ENCODE results near the gene PPARD. TPM values are rescaled to one million over a fixed set of nuclear protein-coding genes. Genes with fewer than 3 reads are reported as not detected.
A peak's percentile ranks its signal among the peaks of the same experiment; 100 is the strongest.

The PPARD gene
- total and polyA plus RNA-seq, 10 donors, result 9.4 to 37.4 (median 30.2) TPM

DNA sequence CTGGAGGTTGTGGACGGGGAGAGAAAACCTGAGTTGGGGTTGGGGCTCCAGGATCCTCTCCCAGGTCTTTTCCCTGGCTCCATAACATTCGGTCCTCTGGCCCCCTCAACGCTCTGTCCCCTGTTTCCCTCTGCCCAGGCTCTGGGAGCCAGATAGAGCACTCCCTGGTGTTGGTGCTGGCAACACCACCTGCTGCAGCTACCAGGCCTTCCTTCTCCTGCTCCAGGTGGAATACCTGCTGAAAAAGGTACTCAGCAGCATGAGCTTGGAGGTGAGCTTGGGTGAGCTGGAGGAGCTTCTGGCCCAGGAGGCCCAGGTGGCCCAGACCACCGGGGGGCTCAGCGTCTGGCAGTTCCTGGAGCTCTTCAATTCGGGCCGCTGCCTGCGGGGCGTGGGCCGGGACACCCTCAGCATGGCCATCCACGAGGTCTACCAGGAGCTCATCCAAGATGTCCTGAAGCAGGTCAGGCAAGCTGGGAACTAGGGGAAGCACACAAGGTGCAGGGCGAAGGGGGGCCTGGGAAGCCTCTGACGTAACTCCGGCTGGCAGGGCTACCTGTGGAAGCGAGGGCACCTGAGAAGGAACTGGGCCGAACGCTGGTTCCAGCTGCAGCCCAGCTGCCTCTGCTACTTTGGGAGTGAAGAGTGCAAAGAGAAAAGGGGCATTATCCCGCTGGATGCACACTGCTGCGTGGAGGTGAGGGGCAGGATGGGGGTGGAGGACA, 30.1 kb upstream of the PPARD start:
- 82 to 87% (median 86%) methylated on average over 11 to 19 of the region's 19 CpGs for WGBS, 5 donors
- peaks cover 25 to 84% (median 49%) of the 10 kb centered on the region in 6 donors for H3K4me1 ChIP-seq
- H3K27ac ChIP-seq, result peak overlapping the region; percentile 75 to 92 (median 84)
- H3K4me3 ChIP-seq, result peak overlapping the region in 3 of 8 donors; percentile 6 to 57 (median 13)
- H3K36me3 ChIP-seq, result peaks cover 0 to 64% (median 10%) of the 10 kb centered on the region in 6 donors
- no peak for TF ChIP-seq POLR2A (IDR thresholded peaks at IDR 0.05)
- peak in 1 of 3 donors; percentile 54 for TF ChIP-seq POLR2AphosphoS5 (IDR thresholded peaks at IDR 0.05)
- TF ChIP-seq CTCF (IDR thresholded peaks at IDR 0.05 in 8 of 11, conservative IDR thresholded peaks at IDR 0.05 in 3 of 11), result no peak
- no peaks in the 10 kb centered on the region for H3K27me3 ChIP-seq (replicated peaks in 1 of 7)
- peak; percentile 79 for DNase-seq
- no peaks in the 10 kb centered on the region for H3K9me3 ChIP-seq
- intact Hi-C loops (cut with DNase I; ENCODE audit: low total_unique reads), result no loop called here

GRCh38 chr6:35312807-35313206, 29.6 kb upstream of the PPARD start:
- peaks cover 0 to 69% (median 15%) of the 10 kb centered on the region in 6 donors for H3K36me3 ChIP-seq
- TF ChIP-seq POLR2AphosphoS5 (IDR thresholded peaks at IDR 0.05) (no peak), POLR2A (IDR thresholded peaks at IDR 0.05) (no peak), CTCF (IDR thresholded peaks at IDR 0.05 in 8 of 11, conservative IDR thresholded peaks at IDR 0.05 in 3 of 11) (no peak)
- WGBS, 5 donors, result 21 to 54% (median 28%) methylated on average over 2 of the region's 2 CpGs
- peak overlapping the region in 6 of 8 donors; percentile 20 to 92 (median 86) for H3K27ac ChIP-seq
- DNase-seq, result no peak
- peaks cover 25 to 78% (median 49%) of the 10 kb centered on the region in 6 donors for H3K4me1 ChIP-seq
- H3K4me3 ChIP-seq, result peak overlapping the region in 1 of 8 donors; percentile 57
- intact Hi-C loops (cut with DNase I; ENCODE audit: low total_unique reads), result no loop called here
- no peaks in the 10 kb centered on the region for H3K27me3 ChIP-seq (replicated peaks in 1 of 7)
- H3K9me3 ChIP-seq, result no peaks in the 10 kb centered on the region

DNA sequence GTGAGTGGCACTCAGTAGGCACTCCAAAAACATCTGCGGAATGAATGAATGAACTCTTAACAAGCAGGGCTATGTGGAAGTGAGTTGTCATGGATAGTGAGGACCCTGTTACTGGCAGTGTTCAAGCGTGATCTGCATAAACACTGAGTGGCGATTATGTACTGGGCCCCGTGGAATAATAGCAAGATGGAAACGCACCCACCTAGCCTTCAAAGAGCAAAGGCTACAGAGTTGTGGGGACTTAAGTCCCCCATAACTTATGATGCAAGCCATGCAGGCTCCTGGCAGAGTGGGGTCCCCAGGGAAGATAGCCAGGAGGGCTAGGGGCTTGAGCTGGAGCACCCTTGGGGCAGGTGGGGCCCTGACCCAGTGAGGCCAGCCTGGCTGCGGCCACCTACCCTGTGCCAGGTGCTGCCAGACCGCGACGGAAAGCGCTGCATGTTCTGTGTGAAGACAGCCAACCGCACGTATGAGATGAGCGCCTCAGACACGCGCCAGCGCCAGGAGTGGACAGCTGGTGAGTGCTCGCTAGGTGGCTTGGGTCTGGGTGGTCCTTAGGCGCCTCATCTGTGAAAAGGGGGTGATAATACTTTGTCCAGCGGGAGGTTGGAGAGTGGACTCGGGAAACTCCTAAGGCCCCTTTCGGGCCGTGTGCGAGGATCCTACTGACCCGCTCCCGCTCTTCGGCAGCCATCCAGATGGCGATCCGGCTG, 24.7 kb upstream of the PPARD start:
- peak in 1 of 3 donors; percentile 56 for TF ChIP-seq POLR2AphosphoS5 (IDR thresholded peaks at IDR 0.05)
- TF ChIP-seq POLR2A (IDR thresholded peaks at IDR 0.05), result no peak
- TF ChIP-seq CTCF (IDR thresholded peaks at IDR 0.05 in 8 of 11, conservative IDR thresholded peaks at IDR 0.05 in 3 of 11), result no peak
- H3K4me3 ChIP-seq, result peak overlapping the region in 7 of 8 donors; percentile 36 to 65 (median 40)
- peaks cover 0 to 89% (median 56%) of the 10 kb centered on the region in 6 donors for H3K36me3 ChIP-seq
- intact Hi-C loops (cut with DNase I; ENCODE audit: low total_unique reads), result no loop called here
- WGBS, 5 donors, result 70 to 81% (median 74%) methylated on average over 18 to 28 of the region's 28 CpGs
- peaks cover 5 to 43% (median 12%) of the 10 kb centered on the region in 6 donors for H3K4me1 ChIP-seq
- peak overlapping the region in 1 of 8 donors; percentile 32 for H3K27ac ChIP-seq
- DNase-seq, result no peak
- H3K9me3 ChIP-seq, result no peaks in the 10 kb centered on the region
- no peaks in the 10 kb centered on the region for H3K27me3 ChIP-seq (replicated peaks in 1 of 7)

Measured in spleen (tissue), 11 donors.